ENCODE results near the gene C19orf44.
"Not testable (repeated sequence)": the region's sequence is repeated elsewhere in the genome, so short reads cannot be mapped to it uniquely, and the experiment has no call there.

Gene C19orf44

DNA sequence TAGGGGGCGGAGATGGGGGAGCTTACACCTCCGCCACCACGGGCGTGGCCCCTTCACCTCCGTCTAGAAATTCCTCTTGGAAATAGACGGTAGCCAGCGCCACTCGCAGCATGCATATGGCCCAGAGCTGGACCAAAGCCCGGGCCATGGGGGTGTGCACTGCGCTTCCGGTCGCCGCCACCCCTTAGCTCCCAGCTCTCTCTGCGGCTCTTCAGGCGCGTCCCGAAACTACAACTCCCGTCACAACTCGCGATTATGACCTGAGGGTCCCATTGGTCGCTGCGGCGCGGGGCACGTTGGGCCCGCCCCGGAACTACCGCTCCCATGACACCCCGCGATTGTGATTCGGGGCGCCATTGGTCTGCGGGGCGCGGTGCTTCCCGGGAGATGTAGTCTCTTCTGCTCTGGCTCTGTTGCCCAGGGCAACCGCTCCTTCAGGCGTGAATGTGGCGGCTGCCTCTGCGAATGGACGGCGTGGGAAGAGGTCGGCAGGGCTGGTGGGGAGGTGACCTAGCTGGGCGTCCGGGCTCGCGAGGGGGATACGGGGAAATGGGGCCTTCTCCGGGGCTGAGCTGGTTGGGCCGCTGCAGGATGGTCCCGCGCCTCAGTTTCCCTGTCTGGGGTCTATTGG lies at the start of gene C19orf44, which contains the start of gene CALR3:
C19orf44 (plus strand) TSS at position 413 of the 631 bp plus-strand sequence. CDS start 4,399 bp downstream, outside the sequence.
CALR3 (minus strand) TSS at position 186 of the 631 bp plus-strand sequence; CDS start at position 148, 38 bp downstream.
- TF ChIP-seq, protein P1, sequence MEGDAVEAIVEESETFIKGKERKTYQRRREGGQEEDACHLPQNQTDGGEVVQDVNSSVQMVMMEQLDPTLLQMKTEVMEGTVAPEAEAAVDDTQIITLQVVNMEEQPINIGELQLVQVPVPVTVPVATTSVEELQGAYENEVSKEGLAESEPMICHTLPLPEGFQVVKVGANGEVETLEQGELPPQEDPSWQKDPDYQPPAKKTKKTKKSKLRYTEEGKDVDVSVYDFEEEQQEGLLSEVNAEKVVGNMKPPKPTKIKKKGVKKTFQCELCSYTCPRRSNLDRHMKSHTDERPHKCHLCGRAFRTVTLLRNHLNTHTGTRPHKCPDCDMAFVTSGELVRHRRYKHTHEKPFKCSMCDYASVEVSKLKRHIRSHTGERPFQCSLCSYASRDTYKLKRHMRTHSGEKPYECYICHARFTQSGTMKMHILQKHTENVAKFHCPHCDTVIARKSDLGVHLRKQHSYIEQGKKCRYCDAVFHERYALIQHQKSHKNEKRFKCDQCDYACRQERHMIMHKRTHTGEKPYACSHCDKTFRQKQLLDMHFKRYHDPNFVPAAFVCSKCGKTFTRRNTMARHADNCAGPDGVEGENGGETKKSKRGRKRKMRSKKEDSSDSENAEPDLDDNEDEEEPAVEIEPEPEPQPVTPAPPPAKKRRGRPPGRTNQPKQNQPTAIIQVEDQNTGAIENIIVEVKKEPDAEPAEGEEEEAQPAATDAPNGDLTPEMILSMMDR (IDR thresholded peaks at IDR 0.05; ENCODE audit: insufficient read depth, low read length, missing control alignments) = no peak
- peak; percentile 83 for DNase-seq (ENCODE audit: low read depth, low spot score)
- POLR2A ChIA-PET = interaction anchor here (1.0 kb wide), 1 partner anchor 20 kb away, joined by 3 read pairs; no protein-coding TSS in a partner anchor
- CTCF ChIA-PET = interaction anchor here (0.8 to 1.9 kb wide), 5 partner anchors 14 to 54 kb away, joined by 3 to 7 read pairs (median 3); no protein-coding TSS in a partner anchor
- peak within 1 kb of the TSS; percentile 94 for H3K4me3 ChIP-seq (ENCODE audit: low read depth, low read length)

- POLR2A ChIA-PET = no interaction called here
- peak; percentile 57 for DNase-seq (ENCODE audit: low read depth, low spot score)
- CTCF ChIA-PET = interaction anchor here (1.4 kb wide), 1 partner anchor 30 kb away, joined by 3 read pairs; no protein-coding TSS in a partner anchor
- no peak overlapping the region for H3K4me3 ChIP-seq (ENCODE audit: low read depth, low read length)
- TF ChIP-seq, protein P1 (IDR thresholded peaks at IDR 0.05; ENCODE audit: insufficient read depth, low read length, missing control alignments) = no peak
Observed at GRCh38 chr19:16446724-16447368, 49.3 kb upstream of the C19orf44 start.

DNA sequence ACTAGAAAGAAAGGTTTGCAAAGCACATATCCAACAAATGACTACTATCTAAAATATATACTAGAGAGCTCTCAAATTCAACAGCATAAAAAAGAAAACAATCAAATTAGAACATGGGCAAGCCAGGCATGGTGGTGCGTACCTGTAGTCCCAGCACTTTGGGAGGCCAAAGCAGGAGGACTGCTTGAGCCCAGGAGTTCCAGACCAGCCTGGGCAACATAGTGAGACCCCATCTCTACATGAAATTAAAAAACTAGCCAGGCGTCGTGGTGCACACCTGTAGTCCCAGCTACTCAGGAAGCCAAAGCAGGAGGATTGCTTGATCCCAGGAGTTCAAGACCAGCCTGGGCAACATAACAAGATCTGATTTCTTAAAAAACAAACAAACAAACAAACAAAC lies 47.3 kb upstream of the C19orf44 start:
- H3K4me3 ChIP-seq (ENCODE audit: low read depth, low read length); POLR2A ChIA-PET; DNase-seq (ENCODE audit: low read depth, low spot score): not testable (repeated sequence)
- CTCF ChIA-PET = interaction anchor here (1.5 kb wide), 1 partner anchor 14 kb away, joined by 3 read pairs; no protein-coding TSS in a partner anchor

GRCh38 chr19:16449330-16449961 lies 46.7 kb upstream of the C19orf44 start:
- TF ChIP-seq, protein P1 (IDR thresholded peaks at IDR 0.05; ENCODE audit: insufficient read depth, low read length, missing control alignments) = no peak
- CTCF ChIA-PET = interaction anchor here (1.5 kb wide), 1 partner anchor 13 kb away, joined by 3 read pairs; no protein-coding TSS in a partner anchor
- POLR2A ChIA-PET = no interaction called here
- H3K4me3 ChIP-seq (ENCODE audit: low read depth, low read length) = no peak overlapping the region
- no peak for DNase-seq (ENCODE audit: low read depth, low spot score)

DNA sequence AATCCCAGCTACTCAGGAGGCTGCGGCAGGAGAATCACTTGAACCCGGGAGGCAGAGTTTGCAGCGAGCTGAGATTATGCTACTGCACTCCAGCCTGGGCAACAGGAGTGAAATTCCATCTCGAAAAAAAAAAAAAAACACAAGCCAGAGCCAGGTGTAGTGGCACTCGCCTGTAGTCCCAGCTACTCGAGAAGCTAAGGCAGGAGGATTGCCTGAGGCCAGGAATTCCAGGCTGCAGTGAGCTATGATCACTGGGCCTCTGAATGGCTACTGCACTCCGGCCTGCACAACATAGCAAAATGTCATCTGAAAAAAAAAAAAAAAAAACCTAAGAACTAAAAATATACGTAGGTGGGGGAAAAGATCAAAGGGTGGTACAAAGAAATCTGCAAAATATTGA lies 43.9 kb upstream of the C19orf44 start:
- H3K4me3 ChIP-seq (ENCODE audit: low read depth, low read length) = no peak overlapping the region
- CTCF ChIA-PET = interaction anchor here (1.0 to 1.3 kb wide), 2 partner anchors 10 to 19 kb away, joined by 3 to 6 read pairs; no protein-coding TSS in a partner anchor
- POLR2A ChIA-PET = no interaction called here
- no peak for DNase-seq (ENCODE audit: low read depth, low spot score)
- TF ChIP-seq, protein P1 (IDR thresholded peaks at IDR 0.05; ENCODE audit: insufficient read depth, low read length, missing control alignments) = no peak

DNA sequence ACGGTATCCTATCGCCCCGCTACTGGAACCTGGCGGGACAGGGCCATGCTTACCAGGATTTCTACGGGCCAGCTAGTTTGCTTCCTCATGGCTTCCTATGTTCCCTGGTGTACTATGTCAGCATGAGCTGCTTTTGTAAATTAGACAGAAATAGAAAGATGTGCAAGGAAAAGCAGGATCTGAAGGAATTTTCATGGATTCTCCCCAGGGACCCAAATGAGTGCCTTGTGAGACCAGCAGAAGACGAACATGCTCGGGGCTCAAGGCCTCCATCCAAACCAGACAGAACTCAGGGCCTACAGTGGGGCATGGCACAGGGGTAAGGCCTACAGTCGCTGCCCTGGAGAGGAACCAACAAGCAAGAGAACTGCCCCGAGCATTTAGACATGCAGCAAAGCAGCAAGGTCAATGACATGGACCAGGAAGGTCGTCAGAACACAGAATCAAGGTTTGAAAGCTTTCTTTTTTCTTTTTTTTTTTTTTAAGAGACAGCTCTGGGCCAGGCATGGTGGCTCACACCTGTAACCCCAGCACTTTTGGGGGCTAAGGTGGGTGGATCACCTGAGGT lies 41.8 kb upstream of the C19orf44 start:
- POLR2A ChIA-PET = interaction anchor here (0.6 kb wide), 1 partner anchor 130 kb away, joined by 3 read pairs; the partner anchor contains the start of gene KLF2
- H3K4me3 ChIP-seq (ENCODE audit: low read depth, low read length) = no peak overlapping the region
- DNase-seq (ENCODE audit: low read depth, low spot score) = no peak
- CTCF ChIA-PET = no interaction called here
- TF ChIP-seq, protein P1 (IDR thresholded peaks at IDR 0.05; ENCODE audit: insufficient read depth, low read length, missing control alignments) = no peak
